ENCODE results near the gene SLC25A12. TPM values are rescaled to one million over a fixed set of nuclear protein-coding genes. Genes with fewer than 3 reads are reported as not detected.

Gene SLC25A12
- 10 to 100 TPM; 11.0 to 15.5 TPM for total RNA-seq
- 27.0 to 33.6 reads per million in 2 donors for total RNA-seq

- Mint-ChIP-seq H3K27me3 (no peaks in the 10 kb centered on the region), H3K27ac (peak within 1 kb of the TSS; percentile 94), H3K4me1 (peaks cover 29% of the 10 kb centered on the region), H3K4me3 (peak within 1 kb of the TSS; percentile 99), H3K36me3 (ENCODE audit: low read depth) (peaks cover 10% of the 10 kb centered on the region)
- no peaks in the 10 kb centered on the region for H3K9me3 ChIP-seq (ENCODE audit: control insufficient read depth, low read length, poor library complexity, severe bottlenecking)
- DNase-seq (peak; percentile 45 to 59 (median 47)), ATAC-seq (peak; percentile 96)
These were observed at the start of gene SLC25A12 for GRCh38 chr2:171893824-171894611. Gene SLC25A12, minus strand, starts transcription at chr2:171894244. Its CDS starts 30 bp downstream, at chr2:171894214.

- Mint-ChIP-seq H3K27ac (no peak overlapping the region), H3K27me3 (no peaks in the 10 kb centered on the region), H3K4me3 (no peak overlapping the region), H3K36me3 (ENCODE audit: low read depth) (peaks cover 2% of the 10 kb centered on the region), H3K4me1 (peaks cover 30% of the 10 kb centered on the region)
- DNase-seq (no peak), ATAC-seq (no peak)
- H3K9me3 ChIP-seq (ENCODE audit: control insufficient read depth, low read length, poor library complexity, severe bottlenecking): no peaks in the 10 kb centered on the region
These were observed 47.3 kb upstream of the SLC25A12 start for GRCh38 chr2:171941316-171941699.

- Mint-ChIP-seq H3K36me3 (ENCODE audit: low read depth) (peaks cover 2% of the 10 kb centered on the region), H3K4me3 (no peak overlapping the region), H3K4me1 (peaks cover 39% of the 10 kb centered on the region), H3K27ac (no peak overlapping the region), H3K27me3 (no peaks in the 10 kb centered on the region)
- no peaks in the 10 kb centered on the region for H3K9me3 ChIP-seq (ENCODE audit: control insufficient read depth, low read length, poor library complexity, severe bottlenecking)
- ATAC-seq: no peak
- no peak for DNase-seq
These were observed 45.7 kb upstream of the SLC25A12 start for GRCh38 chr2:171939743-171940071.

- Mint-ChIP-seq H3K4me1 (peaks cover 38% of the 10 kb centered on the region), H3K27me3 (no peaks in the 10 kb centered on the region), H3K27ac (no peak overlapping the region), H3K36me3 (ENCODE audit: low read depth) (peaks cover 2% of the 10 kb centered on the region), H3K4me3 (no peak overlapping the region)
- DNase-seq (no peak), ATAC-seq (no peak)
- no peaks in the 10 kb centered on the region for H3K9me3 ChIP-seq (ENCODE audit: control insufficient read depth, low read length, poor library complexity, severe bottlenecking)
These were observed 45.2 kb upstream of the SLC25A12 start for GRCh38 chr2:171939058-171939742.

- Mint-ChIP-seq H3K27ac (no peak overlapping the region), H3K4me1 (peaks cover 24% of the 10 kb centered on the region), H3K36me3 (ENCODE audit: low read depth) (peaks cover 3% of the 10 kb centered on the region), H3K4me3 (no peak overlapping the region), H3K27me3 (no peaks in the 10 kb centered on the region)
- DNase-seq (no peak), ATAC-seq (no peak)
- no peaks in the 10 kb centered on the region for H3K9me3 ChIP-seq (ENCODE audit: control insufficient read depth, low read length, poor library complexity, severe bottlenecking)
These were observed 36.3 kb upstream of the SLC25A12 start for GRCh38 chr2:171930385-171930784.

GRCh38 chr2:171924170-171924942, 30.3 kb upstream of the SLC25A12 start:
- no peak overlapping the region for H3K4me3 Mint-ChIP-seq
- no peak for DNase-seq
- peaks cover 4% of the 10 kb centered on the region for H3K36me3 Mint-ChIP-seq (ENCODE audit: low read depth)
- H3K27ac Mint-ChIP-seq: peak overlapping the region; percentile 27
- peaks cover 26% of the 10 kb centered on the region for H3K4me1 Mint-ChIP-seq
- no peaks in the 10 kb centered on the region for H3K27me3 Mint-ChIP-seq
- no peak for ATAC-seq
- no peaks in the 10 kb centered on the region for H3K9me3 ChIP-seq (ENCODE audit: control insufficient read depth, low read length, poor library complexity, severe bottlenecking)

- no peaks in the 10 kb centered on the region for H3K9me3 ChIP-seq (ENCODE audit: control insufficient read depth, low read length, poor library complexity, severe bottlenecking)
- Mint-ChIP-seq H3K27ac (peak overlapping the region; percentile 99), H3K27me3 (no peaks in the 10 kb centered on the region), H3K4me3 (peak overlapping the region; percentile 100), H3K4me1 (peaks cover 19% of the 10 kb centered on the region), H3K36me3 (ENCODE audit: low read depth) (peaks cover 4% of the 10 kb centered on the region)
- ATAC-seq (no peak), DNase-seq (no peak)
These were observed 29.2 kb upstream of the SLC25A12 start for GRCh38 chr2:171923206-171923605.

GRCh38 chr2:171922230-171923022, 28.4 kb upstream of the SLC25A12 start, which contains the start of gene HAT1:
Gene HAT1, plus strand, starts transcription at chr2:171922461. Its CDS starts 40 bp downstream, at chr2:171922501.
- ATAC-seq: peak; percentile 99
- H3K36me3 Mint-ChIP-seq (ENCODE audit: low read depth): peaks cover 4% of the 10 kb centered on the region

GRCh38 chr2:171921970-171922229, 27.9 kb upstream of the SLC25A12 start:
- ATAC-seq (peak; percentile 24), DNase-seq (no peak)
- H3K9me3 ChIP-seq (ENCODE audit: control insufficient read depth, low read length, poor library complexity, severe bottlenecking): no peaks in the 10 kb centered on the region
- Mint-ChIP-seq H3K4me3 (peak overlapping the region; percentile 100), H3K27me3 (no peaks in the 10 kb centered on the region), H3K27ac (peak overlapping the region; percentile 99), H3K4me1 (peaks cover 17% of the 10 kb centered on the region), H3K36me3 (ENCODE audit: low read depth) (peaks cover 4% of the 10 kb centered on the region)

More at GRCh38 chr2:171922230-171923022, 28.4 kb upstream of the SLC25A12 start, which contains the start of gene HAT1:
- no peaks in the 10 kb centered on the region for H3K9me3 ChIP-seq (ENCODE audit: control insufficient read depth, low read length, poor library complexity, severe bottlenecking)
- peaks cover 19% of the 10 kb centered on the region for H3K4me1 Mint-ChIP-seq
- DNase-seq: peak; percentile 92 to 95 (median 93)
- peak within 1 kb of the TSS; percentile 99 for H3K27ac Mint-ChIP-seq
- H3K27me3 Mint-ChIP-seq: no peaks in the 10 kb centered on the region
- H3K4me3 Mint-ChIP-seq: peak within 1 kb of the TSS; percentile 100

GRCh38 chr2:171919453-171919852, 25.4 kb upstream of the SLC25A12 start:
- H3K4me1 Mint-ChIP-seq: peaks cover 14% of the 10 kb centered on the region
- peaks cover 4% of the 10 kb centered on the region for H3K36me3 Mint-ChIP-seq (ENCODE audit: low read depth)
- ATAC-seq (no peak), DNase-seq (no peak)
- H3K9me3 ChIP-seq (ENCODE audit: control insufficient read depth, low read length, poor library complexity, severe bottlenecking): no peaks in the 10 kb centered on the region
- no peaks in the 10 kb centered on the region for H3K27me3 Mint-ChIP-seq
- no peak overlapping the region for H3K27ac Mint-ChIP-seq
- no peak overlapping the region for H3K4me3 Mint-ChIP-seq

GRCh38 chr2:171913517-171913916, 19.5 kb upstream of the SLC25A12 start:
- DNase-seq (no peak), ATAC-seq (no peak)
- Mint-ChIP-seq H3K27ac (no peak overlapping the region), H3K4me1 (no peaks in the 10 kb centered on the region), H3K27me3 (no peaks in the 10 kb centered on the region), H3K4me3 (no peak overlapping the region), H3K36me3 (ENCODE audit: low read depth) (peaks cover 2% of the 10 kb centered on the region)
- H3K9me3 ChIP-seq (ENCODE audit: control insufficient read depth, low read length, poor library complexity, severe bottlenecking): no peaks in the 10 kb centered on the region

- Mint-ChIP-seq H3K4me3 (no peak overlapping the region), H3K4me1 (no peaks in the 10 kb centered on the region), H3K36me3 (ENCODE audit: low read depth) (peaks cover 2% of the 10 kb centered on the region), H3K27ac (no peak overlapping the region), H3K27me3 (no peaks in the 10 kb centered on the region)
- ATAC-seq (no peak), DNase-seq (no peak)
- no peaks in the 10 kb centered on the region for H3K9me3 ChIP-seq (ENCODE audit: control insufficient read depth, low read length, poor library complexity, severe bottlenecking)
These were observed 16.4 kb upstream of the SLC25A12 start for GRCh38 chr2:171910494-171910893.

Measured in T-helper 17 cell (primary cell).